Measurements from ENCODE around the gene ATP2B1.
"Not testable (repeated sequence)": the region's sequence is repeated elsewhere in the genome, so short reads cannot be mapped to it uniquely, and the experiment has no call there.

The ATP2B1 gene

DNA sequence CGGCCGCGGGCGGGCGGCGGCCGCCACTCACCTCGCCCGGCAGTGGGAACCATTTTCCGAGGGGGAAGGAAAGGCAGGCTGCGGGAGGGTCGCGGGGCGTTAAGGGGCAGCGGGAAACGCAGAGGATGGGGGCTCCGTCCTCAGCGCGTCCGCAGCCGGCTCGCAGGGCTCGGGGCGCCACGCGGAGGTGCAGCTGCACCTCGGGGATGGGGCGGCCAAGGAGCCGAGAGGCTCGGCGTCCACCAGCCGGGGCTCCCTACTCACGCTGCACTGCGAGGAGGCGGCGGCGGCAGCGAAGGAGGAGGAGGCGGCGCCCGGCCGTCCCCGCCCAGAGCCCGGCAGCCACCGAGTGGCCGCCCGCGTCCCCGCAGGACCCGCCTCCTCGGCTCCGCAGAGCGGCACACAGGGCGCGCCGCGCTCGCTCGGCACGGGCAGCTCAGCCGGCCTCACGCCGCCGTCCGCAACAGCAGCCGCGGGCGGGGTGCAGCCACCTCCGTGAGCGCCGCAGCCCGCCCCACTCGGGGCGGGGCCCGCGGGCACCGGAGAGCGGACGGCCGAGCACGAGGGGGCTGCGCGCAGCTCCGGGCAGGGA is at the start of gene ATP2B1:
TSS of gene ATP2B1 (minus strand) at position 274 of the 592 bp plus-strand sequence. CDS start 52,952 bp downstream, outside the sequence.
- TF ChIP-seq, protein P1, sequence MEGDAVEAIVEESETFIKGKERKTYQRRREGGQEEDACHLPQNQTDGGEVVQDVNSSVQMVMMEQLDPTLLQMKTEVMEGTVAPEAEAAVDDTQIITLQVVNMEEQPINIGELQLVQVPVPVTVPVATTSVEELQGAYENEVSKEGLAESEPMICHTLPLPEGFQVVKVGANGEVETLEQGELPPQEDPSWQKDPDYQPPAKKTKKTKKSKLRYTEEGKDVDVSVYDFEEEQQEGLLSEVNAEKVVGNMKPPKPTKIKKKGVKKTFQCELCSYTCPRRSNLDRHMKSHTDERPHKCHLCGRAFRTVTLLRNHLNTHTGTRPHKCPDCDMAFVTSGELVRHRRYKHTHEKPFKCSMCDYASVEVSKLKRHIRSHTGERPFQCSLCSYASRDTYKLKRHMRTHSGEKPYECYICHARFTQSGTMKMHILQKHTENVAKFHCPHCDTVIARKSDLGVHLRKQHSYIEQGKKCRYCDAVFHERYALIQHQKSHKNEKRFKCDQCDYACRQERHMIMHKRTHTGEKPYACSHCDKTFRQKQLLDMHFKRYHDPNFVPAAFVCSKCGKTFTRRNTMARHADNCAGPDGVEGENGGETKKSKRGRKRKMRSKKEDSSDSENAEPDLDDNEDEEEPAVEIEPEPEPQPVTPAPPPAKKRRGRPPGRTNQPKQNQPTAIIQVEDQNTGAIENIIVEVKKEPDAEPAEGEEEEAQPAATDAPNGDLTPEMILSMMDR (IDR thresholded peaks at IDR 0.05; ENCODE audit: unreplicated experiment in 3 of 3), result no peak
- H3K4me1 Mint-ChIP-seq, result peaks cover 35% of the 10 kb centered on the region
- peak within 1 kb of the TSS; percentile 94 to 97 (median 96) for H3K27ac Mint-ChIP-seq
- peaks cover 4% of the 10 kb centered on the region for H3K9me3 Mint-ChIP-seq
- H3K4me3 Mint-ChIP-seq, result peak within 1 kb of the TSS; percentile 97 to 100 (median 99)
- peaks cover 5% of the 10 kb centered on the region for H3K36me3 Mint-ChIP-seq (ENCODE audit: low read depth)
- no peaks in the 10 kb centered on the region for H3K27me3 Mint-ChIP-seq (ENCODE audit: low read depth)

DNA sequence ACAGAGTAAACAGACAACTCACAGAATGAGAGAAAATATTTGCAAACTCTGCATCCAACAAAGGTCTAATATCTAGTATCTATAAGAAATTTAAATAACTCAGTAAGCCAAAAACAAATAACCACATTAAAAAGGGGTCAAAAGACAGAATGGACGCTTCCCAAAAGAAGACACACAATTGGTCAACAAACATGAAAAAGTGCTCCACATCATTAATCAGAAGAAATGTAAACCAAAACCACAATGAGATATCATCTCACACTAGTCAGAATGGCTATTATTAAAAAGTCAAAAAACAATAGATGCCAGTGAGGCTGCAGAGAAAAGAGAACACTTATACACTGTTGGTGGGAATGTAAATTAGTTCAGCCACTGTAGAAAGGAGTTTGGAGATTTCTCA is 49.3 kb upstream of the ATP2B1 start:
- not testable (repeated sequence) for H3K27me3 Mint-ChIP-seq (ENCODE audit: low read depth); H3K4me3 Mint-ChIP-seq; H3K36me3 Mint-ChIP-seq (ENCODE audit: low read depth); H3K9me3 Mint-ChIP-seq; H3K27ac Mint-ChIP-seq; H3K4me1 Mint-ChIP-seq

DNA sequence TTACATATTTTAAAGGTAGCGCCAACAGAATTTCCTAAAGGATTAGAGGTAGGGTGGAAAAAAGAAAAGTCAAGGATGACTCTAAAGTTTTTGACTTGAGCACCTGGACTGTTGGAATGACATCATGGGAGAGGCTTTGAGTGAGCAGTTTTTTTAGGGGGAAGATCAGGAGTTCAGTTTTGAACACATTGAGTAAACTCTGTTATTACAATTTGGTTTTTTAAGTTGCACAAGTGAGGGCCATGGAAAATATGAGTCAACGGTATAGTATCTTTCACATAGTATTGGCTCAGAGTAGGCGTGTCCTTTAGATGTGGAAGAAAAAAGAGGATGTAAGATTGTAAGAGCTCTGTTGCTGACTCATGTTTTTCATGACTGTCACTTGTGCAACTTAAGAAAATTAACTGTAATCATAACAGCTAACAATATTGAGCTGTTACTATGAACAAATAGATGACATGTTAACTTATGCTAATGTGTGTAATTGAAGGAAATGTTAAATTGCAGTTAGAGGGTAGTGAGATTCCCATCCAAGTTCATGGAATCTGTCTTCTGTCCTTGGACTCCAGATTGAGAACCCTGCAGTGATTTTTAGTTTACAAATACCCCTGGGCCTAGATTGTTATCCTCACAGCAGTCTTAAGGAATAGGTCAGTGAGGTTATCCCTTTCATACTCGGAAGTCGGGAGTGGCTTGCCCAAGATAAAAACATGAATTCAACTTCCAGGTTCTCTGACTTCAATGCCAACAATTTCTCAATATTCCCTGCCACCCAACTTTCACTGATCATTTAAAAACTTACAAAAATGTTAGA is 48.2 kb upstream of the ATP2B1 start:
- Mint-ChIP-seq H3K9me3 (no peaks in the 10 kb centered on the region), H3K27ac (no peak overlapping the region), H3K36me3 (ENCODE audit: low read depth) (no peaks in the 10 kb centered on the region), H3K4me1 (peaks cover 6% of the 10 kb centered on the region), H3K27me3 (ENCODE audit: low read depth) (no peaks in the 10 kb centered on the region), H3K4me3 (no peak overlapping the region)
- TF ChIP-seq, protein P1 (IDR thresholded peaks at IDR 0.05; ENCODE audit: unreplicated experiment in 3 of 3), result no peak

DNA sequence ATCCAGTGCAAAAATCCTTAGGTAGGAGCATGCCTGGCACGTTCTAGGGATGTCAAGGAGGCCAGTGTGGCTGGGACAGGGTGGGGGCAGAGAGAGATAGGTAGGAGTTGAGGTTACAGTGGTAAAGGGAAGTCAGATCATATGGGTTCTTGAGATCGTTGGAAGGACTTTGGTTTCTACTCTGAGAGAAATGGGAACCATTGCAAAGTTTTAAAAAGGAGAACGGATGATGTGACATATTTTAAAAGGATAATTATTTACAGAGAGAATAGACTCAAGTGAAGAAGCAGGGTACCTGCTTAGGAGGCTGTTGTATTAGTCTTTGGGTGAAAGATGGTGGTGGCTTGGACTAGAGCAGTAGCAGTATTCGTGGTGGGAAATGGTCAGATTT is 47.6 kb upstream of the ATP2B1 start:
- no peak overlapping the region for H3K27ac Mint-ChIP-seq
- TF ChIP-seq, protein P1 (IDR thresholded peaks at IDR 0.05; ENCODE audit: unreplicated experiment in 3 of 3), result no peak
- no peaks in the 10 kb centered on the region for H3K27me3 Mint-ChIP-seq (ENCODE audit: low read depth)
- no peak overlapping the region for H3K4me3 Mint-ChIP-seq
- H3K4me1 Mint-ChIP-seq, result peaks cover 6% of the 10 kb centered on the region
- no peaks in the 10 kb centered on the region for H3K9me3 Mint-ChIP-seq
- no peaks in the 10 kb centered on the region for H3K36me3 Mint-ChIP-seq (ENCODE audit: low read depth)

DNA sequence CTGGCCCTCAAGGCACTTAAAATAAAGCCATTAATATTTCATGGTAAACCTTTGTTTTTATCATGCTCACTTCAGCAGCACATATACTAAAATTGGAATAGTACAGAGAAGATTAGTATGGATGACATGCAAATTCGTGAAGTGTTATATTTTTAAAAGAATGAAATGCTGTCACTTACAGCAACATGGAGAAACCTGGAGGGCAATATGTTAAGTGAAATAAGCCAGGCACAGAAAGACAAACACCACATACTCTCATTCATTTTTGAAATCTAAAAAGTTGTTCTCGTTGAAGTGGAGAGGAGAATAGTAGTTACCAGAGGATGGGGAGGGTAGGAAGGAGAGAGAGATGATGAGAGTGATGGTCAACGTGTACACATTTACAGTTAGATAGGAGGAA is 45.4 kb upstream of the ATP2B1 start:
- Mint-ChIP-seq H3K4me1 (peaks cover 6% of the 10 kb centered on the region), H3K9me3 (no peaks in the 10 kb centered on the region), H3K27ac (no peak overlapping the region), H3K27me3 (ENCODE audit: low read depth) (no peaks in the 10 kb centered on the region), H3K36me3 (ENCODE audit: low read depth) (no peaks in the 10 kb centered on the region), H3K4me3 (no peak overlapping the region)
- TF ChIP-seq, protein P1 (IDR thresholded peaks at IDR 0.05; ENCODE audit: unreplicated experiment in 3 of 3), result no peak

DNA sequence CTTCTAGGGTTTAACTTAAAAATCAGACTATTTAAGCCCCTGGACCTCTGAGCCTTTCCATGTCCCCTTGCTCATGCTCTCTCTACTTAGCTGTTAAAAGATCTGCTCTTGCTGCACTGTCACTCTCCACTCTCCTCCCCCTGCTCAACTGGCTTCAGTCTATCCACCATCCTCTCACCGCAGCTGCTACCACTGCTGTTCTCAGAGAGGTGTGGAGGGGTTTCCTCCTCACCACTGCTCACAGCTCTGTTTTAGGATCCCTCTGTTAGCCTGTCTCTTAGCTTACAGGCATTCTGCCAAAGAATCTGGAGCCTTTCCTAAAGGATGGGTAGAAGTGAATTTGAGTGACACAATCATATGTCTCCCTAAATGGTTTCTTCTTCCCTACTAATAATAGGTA is 43.7 kb upstream of the ATP2B1 start:
- Mint-ChIP-seq H3K4me1 (peaks cover 6% of the 10 kb centered on the region), H3K27ac (peak overlapping the region in 1 of 3 experiments; percentile 18), H3K36me3 (ENCODE audit: low read depth) (no peaks in the 10 kb centered on the region), H3K27me3 (ENCODE audit: low read depth) (no peaks in the 10 kb centered on the region), H3K9me3 (no peaks in the 10 kb centered on the region), H3K4me3 (peak overlapping the region in 1 of 3 experiments; percentile 2)
- TF ChIP-seq, protein P1 (IDR thresholded peaks at IDR 0.05; ENCODE audit: unreplicated experiment in 3 of 3), result no peak
